Esophagus muscularis mucosa (tissue), 3 donors: ENCODE results near the gene GATAD1.

Experiments used
- CTCF ChIP-seq, 3 experiments: fragments of 200-600 bp in 2 of 3; fragments of 450-650 bp in 1 of 3; sonication (generic) in 2 of 3; IDR thresholded peaks; one replicate each; pipeline ENCODE4 v1.5.1; 2017 to 2019; ENCODE audit warnings: antibody characterized with exemption in 3 of 3, mild to moderate bottlenecking in 2 of 3, moderate library complexity in 1 of 3
- POLR2A ChIP-seq: fragments of 450-650 bp; IDR thresholded peaks from one replicate; pipeline ENCODE4 v1.6.1; 2017; ENCODE audit warnings: antibody characterized with exemption, moderate library complexity, mild to moderate bottlenecking, low read depth

- TF ChIP-seq CTCF (IDR thresholded peaks at IDR 0.05) (no peak), POLR2A (no peak)
Measured at GRCh38 chr7:92422926-92423325, 24.4 kb upstream of the GATAD1 start.
